Measurements from ENCODE around the gene SLC4A5.

Gene SLC4A5

GRCh38 chr2:74249406-74250122 is 93.7 kb downstream of the SLC4A5 start:
- TF ChIP-seq CTCF (IDR thresholded peaks at IDR 0.05; ENCODE audit: extremely low read depth, missing control alignments), result no peak
- no peak for DNase-seq (ENCODE audit: low spot score)

GRCh38 chr2:74246496-74247195 is 96.6 kb downstream of the SLC4A5 start:
- no peak for TF ChIP-seq CTCF (IDR thresholded peaks at IDR 0.05; ENCODE audit: extremely low read depth, missing control alignments)

GRCh38 chr2:74244286-74244685 is 98.9 kb downstream of the SLC4A5 start:
- TF ChIP-seq CTCF (IDR thresholded peaks at IDR 0.05; ENCODE audit: extremely low read depth, missing control alignments), result no peak
- no peak for DNase-seq (ENCODE audit: low spot score)

More at GRCh38 chr2:74246496-74247195, 96.6 kb downstream of the SLC4A5 start:
- no peak for DNase-seq (ENCODE audit: low spot score)

- no peak for TF ChIP-seq CTCF (IDR thresholded peaks at IDR 0.05; ENCODE audit: extremely low read depth, missing control alignments)
- DNase-seq (ENCODE audit: low spot score), result no peak
These were observed 100.7 kb downstream of the SLC4A5 start for GRCh38 chr2:74242354-74243071.

- no peak for TF ChIP-seq CTCF (IDR thresholded peaks at IDR 0.05; ENCODE audit: extremely low read depth, missing control alignments)
- DNase-seq (ENCODE audit: low spot score), result no peak
These were observed 103.9 kb downstream of the SLC4A5 start for GRCh38 chr2:74239346-74239745.

- no peak for DNase-seq (ENCODE audit: low spot score)
- no peak for TF ChIP-seq CTCF (IDR thresholded peaks at IDR 0.05; ENCODE audit: extremely low read depth, missing control alignments)
These were observed 104.3 kb downstream of the SLC4A5 start for GRCh38 chr2:74238879-74239278.

GRCh38 chr2:74235041-74235440 is 108.2 kb downstream of the SLC4A5 start:
- DNase-seq (ENCODE audit: low spot score), result no peak
- no peak for TF ChIP-seq CTCF (IDR thresholded peaks at IDR 0.05; ENCODE audit: extremely low read depth, missing control alignments)
